Activated naive CD4-positive, alpha-beta T cell treated with anti-CD3 and anti-CD28 coated beads for 36 hours (primary cell): Measurements from ENCODE around the gene THBD. TPM values are rescaled to one million over a fixed set of nuclear protein-coding genes. Genes with fewer than 3 reads are reported as not detected.

ENCODE experiments used
- CTCF ChIA-PET: fragments of 350-600 bp; sonication (Branson Sonifier 250); formaldehyde crosslinking; loops from one replicate; lab custom pipeline; 2021; ENCODE audit warnings: antibody characterized with exemption; lab: Charles Lee
- DNase-seq: peaks from one replicate; pipeline ENCODE4 v3.0.0-alpha.2; 2020
- H3K27ac Mint-ChIP-seq: one replicate; pipeline ENCODE4 v1.8.0; 2021; ENCODE audit warnings: mild to moderate bottlenecking, mixed read lengths
- H3K27me3 Mint-ChIP-seq: one replicate; pipeline ENCODE4 v1.8.0; 2021; ENCODE audit warnings: low read depth, mixed read lengths
- H3K36me3 Mint-ChIP-seq: one replicate; pipeline ENCODE4 v1.8.0; 2021; ENCODE audit warnings: low read depth, mixed read lengths
- H3K4me1 Mint-ChIP-seq: one replicate; pipeline ENCODE4 v1.8.0; 2021; ENCODE audit warnings: low read depth, mixed read lengths
- H3K4me3 Mint-ChIP-seq: one replicate; pipeline ENCODE4 v1.8.0; 2021; ENCODE audit warnings: mild to moderate bottlenecking, moderate library complexity, mixed read lengths
- H3K9me3 Mint-ChIP-seq: one replicate; pipeline ENCODE4 v1.8.0; 2021; ENCODE audit warnings: mixed read lengths
- intact Hi-C: fragments of 100-400 bp; cut with micrococcal nuclease; formaldehyde crosslinking; loops from one replicate; pipeline ENCODE4 v1.15.1; 2023
- total RNA-seq, 2 experiments: library from RNA; stranded (reverse); gene quantifications; one replicate each; pipeline ENCODE4 v1.2.3, GENCODE V29; 2021

The THBD gene
- total RNA-seq, 2 experiments from 2014 or later: not detected

DNA sequence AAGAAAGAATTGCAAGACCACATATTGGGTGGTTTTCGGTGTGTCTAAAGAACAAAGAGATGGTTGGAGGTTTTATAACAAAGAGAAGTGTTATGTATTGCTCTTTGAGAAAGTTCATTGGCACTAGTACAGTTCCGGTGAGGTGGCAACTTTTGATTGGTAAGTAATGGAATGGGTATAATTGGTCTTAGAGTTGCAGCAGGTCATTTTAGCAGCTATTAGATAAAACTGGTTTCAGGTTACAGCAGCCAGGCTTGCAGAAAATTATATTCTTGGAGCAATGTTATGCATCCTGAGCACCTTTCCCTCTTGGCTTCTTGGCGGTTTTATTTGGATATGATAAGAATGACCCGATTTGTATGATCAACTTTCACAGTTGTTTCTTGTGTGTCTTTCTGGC, 26.6 kb downstream of the THBD start:
- no peak overlapping the region for H3K27ac Mint-ChIP-seq
- no peak for DNase-seq
- CTCF ChIA-PET: no interaction called here
- no peak overlapping the region for H3K4me3 Mint-ChIP-seq
- no peaks in the 10 kb centered on the region for H3K36me3 Mint-ChIP-seq
- no peaks in the 10 kb centered on the region for H3K9me3 Mint-ChIP-seq
- no peaks in the 10 kb centered on the region for H3K27me3 Mint-ChIP-seq
- no peaks in the 10 kb centered on the region for H3K4me1 Mint-ChIP-seq
- intact Hi-C loops: no loop called here

DNA sequence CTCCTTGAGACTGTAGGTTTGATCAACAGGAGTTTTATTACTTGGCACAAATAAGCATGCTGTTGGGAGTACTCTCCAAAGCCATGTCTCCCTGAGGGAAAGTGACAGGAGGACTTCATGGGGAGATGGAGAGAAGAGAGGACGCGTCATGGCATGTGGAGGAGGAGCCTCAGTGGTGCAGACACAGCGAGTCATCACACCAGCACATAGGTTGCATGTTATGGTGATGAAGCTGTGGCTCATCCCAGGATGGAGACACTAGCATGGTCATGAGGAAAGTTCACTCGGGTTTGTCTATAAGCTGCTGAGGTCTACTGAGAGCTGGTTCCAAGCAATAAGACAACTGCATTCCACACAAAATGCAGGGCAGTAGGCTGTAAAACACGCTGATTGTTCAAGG, 27.5 kb downstream of the THBD start:
- CTCF ChIA-PET: no interaction called here
- Mint-ChIP-seq H3K4me3 (no peak overlapping the region), H3K4me1 (no peaks in the 10 kb centered on the region), H3K27ac (no peak overlapping the region), H3K27me3 (no peaks in the 10 kb centered on the region), H3K9me3 (no peaks in the 10 kb centered on the region), H3K36me3 (no peaks in the 10 kb centered on the region)
- intact Hi-C loops: no loop called here
- no peak for DNase-seq

DNA sequence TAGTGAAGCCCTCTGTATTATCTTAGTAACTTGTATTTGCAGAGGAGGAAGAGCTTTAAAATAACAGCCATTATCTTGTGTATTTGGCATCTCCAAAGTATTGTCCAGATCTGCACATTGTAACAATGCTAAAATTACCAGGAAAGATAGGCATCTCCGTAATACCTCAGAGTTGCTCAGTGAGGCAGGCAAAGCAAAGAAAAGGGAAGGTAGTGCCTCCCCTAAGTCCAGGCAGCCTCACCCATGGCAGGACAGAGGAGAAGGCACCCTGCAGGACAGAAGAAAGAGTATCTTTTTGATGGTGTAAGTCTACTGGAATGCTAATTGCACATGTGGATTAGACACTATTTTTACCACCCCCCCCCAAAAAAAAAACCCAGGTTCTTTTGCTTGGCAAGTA, 27.9 kb downstream of the THBD start:
- Mint-ChIP-seq H3K27me3 (no peaks in the 10 kb centered on the region), H3K27ac (no peak overlapping the region), H3K4me1 (no peaks in the 10 kb centered on the region), H3K9me3 (no peaks in the 10 kb centered on the region), H3K36me3 (no peaks in the 10 kb centered on the region), H3K4me3 (no peak overlapping the region)
- no peak for DNase-seq
- CTCF ChIA-PET: no interaction called here
- intact Hi-C loops: no loop called here

DNA sequence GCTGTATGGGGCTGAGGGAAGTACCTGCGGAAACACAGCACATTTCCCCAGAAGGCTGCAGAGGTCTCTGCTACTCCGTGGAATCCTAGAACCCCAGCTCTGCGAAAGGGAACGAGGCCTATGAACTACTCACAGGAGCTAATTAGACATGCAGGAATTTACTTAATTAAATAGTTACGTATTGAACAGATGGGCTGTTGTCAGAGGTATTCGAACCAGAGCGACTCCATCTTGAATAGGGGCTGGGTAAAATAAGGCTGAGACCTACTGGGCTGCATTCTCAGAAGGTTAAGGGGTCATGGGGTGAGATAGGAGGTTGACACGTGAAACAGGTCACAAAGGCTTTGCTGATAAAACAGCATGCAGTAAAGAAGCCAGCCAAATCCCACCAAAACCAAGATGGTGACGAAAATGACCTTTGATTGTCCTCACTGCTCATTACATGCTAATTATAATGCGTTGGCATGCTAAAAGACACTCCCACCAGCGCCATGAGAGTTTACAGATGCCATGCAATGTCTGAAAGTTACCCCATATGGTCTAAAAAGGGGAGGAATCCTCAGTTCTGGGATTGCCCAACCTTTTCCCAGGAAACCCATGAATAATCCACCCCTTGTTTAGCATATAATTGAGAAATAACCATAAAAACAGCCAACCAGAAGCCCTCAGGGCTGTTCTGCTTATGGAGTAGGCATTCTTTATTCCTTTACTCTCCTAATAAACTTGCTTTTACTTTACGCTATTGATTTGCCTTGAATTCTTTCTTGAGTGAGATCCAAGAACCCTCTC, 29.0 kb downstream of the THBD start:
- Mint-ChIP-seq H3K4me3 (no peak overlapping the region), H3K36me3 (no peaks in the 10 kb centered on the region), H3K4me1 (no peaks in the 10 kb centered on the region), H3K27ac (no peak overlapping the region), H3K9me3 (no peaks in the 10 kb centered on the region), H3K27me3 (no peaks in the 10 kb centered on the region)
- CTCF ChIA-PET: no interaction called here
- intact Hi-C loops: no loop called here
- no peak for DNase-seq

DNA sequence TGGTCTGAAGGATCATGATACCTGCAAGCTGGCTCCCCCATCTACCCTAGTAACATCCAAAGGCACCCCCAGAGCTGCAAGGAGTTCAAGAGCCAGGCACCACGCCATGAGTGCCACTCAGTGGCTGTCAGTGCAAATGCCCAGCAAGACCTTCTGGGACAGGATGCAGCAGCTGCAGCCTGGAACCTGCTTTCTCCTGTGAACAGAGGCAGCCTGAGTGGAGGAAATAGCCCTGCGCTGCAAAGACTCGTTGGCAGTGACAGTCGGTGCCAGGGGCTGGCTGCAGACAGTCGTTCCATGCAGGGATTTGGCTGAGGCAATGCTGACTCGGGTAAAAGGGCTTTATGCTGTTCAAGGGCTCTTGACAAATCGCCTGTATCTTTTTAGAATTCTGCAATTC, 30.1 kb downstream of the THBD start:
- H3K36me3 Mint-ChIP-seq: no peaks in the 10 kb centered on the region
- no peak overlapping the region for H3K4me3 Mint-ChIP-seq
- H3K27me3 Mint-ChIP-seq: no peaks in the 10 kb centered on the region
- DNase-seq: no peak
- H3K9me3 Mint-ChIP-seq: no peaks in the 10 kb centered on the region
- H3K4me1 Mint-ChIP-seq: no peaks in the 10 kb centered on the region
- H3K27ac Mint-ChIP-seq: no peak overlapping the region
- intact Hi-C loops: no loop called here
- CTCF ChIA-PET: no interaction called here

DNA sequence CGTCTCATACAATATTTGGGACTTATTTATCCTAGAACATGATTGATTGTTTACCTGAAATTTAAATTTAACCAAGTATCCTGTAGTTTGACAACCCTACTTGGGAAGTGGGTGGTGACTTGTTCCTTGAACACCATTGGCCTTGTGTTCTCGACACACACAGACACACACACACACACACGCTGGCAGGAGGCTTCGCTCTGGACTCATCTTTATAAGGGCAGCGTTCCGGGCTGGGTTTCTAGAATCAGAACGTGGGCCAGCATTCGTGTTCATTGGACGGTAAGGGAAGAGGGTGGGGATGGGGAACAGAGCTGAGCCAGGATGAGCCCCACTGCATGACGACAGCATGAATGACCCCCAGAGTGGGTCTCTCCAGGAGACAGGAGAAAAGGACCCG, 30.5 kb downstream of the THBD start:
- CTCF ChIA-PET: no interaction called here
- no peaks in the 10 kb centered on the region for H3K9me3 Mint-ChIP-seq
- H3K4me3 Mint-ChIP-seq: no peak overlapping the region
- DNase-seq: no peak
- H3K27me3 Mint-ChIP-seq: no peaks in the 10 kb centered on the region
- no peak overlapping the region for H3K27ac Mint-ChIP-seq
- intact Hi-C loops: no loop called here
- H3K4me1 Mint-ChIP-seq: no peaks in the 10 kb centered on the region
- H3K36me3 Mint-ChIP-seq: no peaks in the 10 kb centered on the region

DNA sequence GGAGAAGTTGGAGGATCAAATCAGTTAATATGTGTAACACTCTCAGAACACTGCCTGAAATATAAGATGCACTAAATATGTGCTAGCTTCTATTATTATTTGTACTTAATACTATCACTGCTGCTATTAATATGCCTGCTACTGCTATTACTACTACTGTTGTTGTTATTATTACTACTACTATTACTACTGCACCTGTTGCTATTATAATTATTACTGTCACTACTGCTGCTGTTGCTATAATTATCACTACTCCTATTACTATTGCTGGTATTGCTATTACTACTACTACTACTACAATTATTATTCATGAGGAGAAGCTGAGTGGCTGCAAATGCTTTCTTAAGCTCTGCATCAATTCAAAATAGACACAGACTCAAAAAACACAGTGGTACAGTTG, 31.0 kb downstream of the THBD start:
- H3K27me3 Mint-ChIP-seq: no peaks in the 10 kb centered on the region
- H3K36me3 Mint-ChIP-seq: no peaks in the 10 kb centered on the region
- H3K27ac Mint-ChIP-seq: no peak overlapping the region
- H3K4me3 Mint-ChIP-seq: no peak overlapping the region
- intact Hi-C loops: no loop called here
- no peaks in the 10 kb centered on the region for H3K9me3 Mint-ChIP-seq
- H3K4me1 Mint-ChIP-seq: no peaks in the 10 kb centered on the region
- no peak for DNase-seq
- CTCF ChIA-PET: no interaction called here

DNA sequence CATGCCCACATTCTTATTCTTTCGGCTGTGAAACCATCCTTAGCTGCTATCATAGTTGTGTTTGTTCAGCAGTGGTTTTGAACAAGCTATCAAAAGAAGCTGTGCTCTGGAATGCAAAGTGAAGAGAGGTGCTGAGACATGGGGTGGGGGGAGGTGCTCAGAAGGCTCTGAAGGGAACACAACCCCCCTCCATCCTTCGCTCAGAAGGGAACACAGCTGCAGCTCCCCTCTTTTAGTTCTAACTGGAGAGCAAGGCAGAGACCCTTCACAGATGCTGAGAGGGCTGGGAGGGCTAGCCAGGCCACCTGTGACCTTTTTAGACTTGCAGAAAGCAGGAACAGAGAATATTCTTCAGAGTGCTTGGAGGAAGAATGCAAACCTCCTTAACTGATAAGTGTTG, 32.0 kb downstream of the THBD start:
- Mint-ChIP-seq H3K27ac (no peak overlapping the region), H3K27me3 (no peaks in the 10 kb centered on the region), H3K9me3 (no peaks in the 10 kb centered on the region), H3K4me3 (no peak overlapping the region), H3K4me1 (no peaks in the 10 kb centered on the region), H3K36me3 (no peaks in the 10 kb centered on the region)
- CTCF ChIA-PET: no interaction called here
- no peak for DNase-seq
- intact Hi-C loops: no loop called here

DNA sequence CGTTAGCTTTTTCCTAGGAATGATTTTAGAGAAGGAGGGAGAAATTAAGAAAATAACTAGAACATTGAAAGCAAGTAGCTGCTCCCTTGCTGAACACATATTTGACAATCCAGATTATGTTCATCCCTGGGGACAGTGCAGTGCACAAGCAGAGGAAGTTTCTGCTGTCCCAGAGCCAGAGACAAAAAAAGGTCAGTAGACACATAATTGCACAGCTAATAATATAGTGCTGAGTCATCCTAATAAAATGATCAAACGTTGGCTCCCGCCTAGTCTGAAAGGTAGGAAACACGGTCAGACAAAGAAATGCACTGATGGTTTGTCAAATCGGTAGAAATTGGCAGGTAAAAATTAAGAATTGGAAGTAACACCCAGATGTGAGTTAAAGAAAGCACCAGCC, 36.0 kb downstream of the THBD start:
- Mint-ChIP-seq H3K36me3 (no peaks in the 10 kb centered on the region), H3K27ac (no peak overlapping the region), H3K4me3 (no peak overlapping the region), H3K27me3 (no peaks in the 10 kb centered on the region), H3K9me3 (no peaks in the 10 kb centered on the region), H3K4me1 (no peaks in the 10 kb centered on the region)
- intact Hi-C loops: no loop called here
- no peak for DNase-seq
- CTCF ChIA-PET: no interaction called here

DNA sequence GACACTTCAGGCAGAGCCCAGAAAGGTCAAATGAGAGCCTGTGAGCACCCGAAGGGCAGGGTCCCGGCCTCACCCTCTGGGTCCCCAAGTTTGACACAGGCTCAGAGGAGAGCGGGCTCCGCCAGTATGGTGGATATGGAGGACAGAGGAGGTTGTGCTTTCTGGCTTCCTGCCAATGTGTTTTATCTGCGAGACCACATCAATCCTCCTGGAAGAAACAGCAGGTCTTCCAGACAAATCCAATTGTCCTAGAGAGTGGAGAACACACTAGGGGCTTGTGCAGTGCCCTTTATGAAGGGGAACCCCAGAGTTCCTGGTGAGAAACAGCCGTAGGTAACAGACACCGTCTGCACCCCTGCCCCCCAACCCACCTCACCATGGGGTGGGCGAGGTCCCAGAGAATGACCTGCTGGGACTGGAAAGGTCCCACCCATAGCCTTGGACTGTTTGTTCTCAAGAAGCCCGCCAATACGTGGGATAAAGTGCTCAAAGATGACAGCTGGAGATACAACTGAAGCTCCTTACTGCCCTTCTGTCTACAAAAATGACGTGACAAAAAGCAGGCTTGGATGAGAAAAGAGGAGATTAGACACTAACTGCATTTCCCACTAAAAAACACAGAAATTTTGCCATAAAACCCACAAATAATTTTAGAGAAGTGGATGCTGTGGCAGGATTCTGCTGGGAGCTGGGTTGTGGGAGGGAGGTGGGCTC, 38.3 kb downstream of the THBD start:
- no peaks in the 10 kb centered on the region for H3K4me1 Mint-ChIP-seq
- H3K36me3 Mint-ChIP-seq: no peaks in the 10 kb centered on the region
- no peak overlapping the region for H3K4me3 Mint-ChIP-seq
- no peak overlapping the region for H3K27ac Mint-ChIP-seq
- CTCF ChIA-PET: no interaction called here
- intact Hi-C loops: no loop called here
- no peaks in the 10 kb centered on the region for H3K9me3 Mint-ChIP-seq
- H3K27me3 Mint-ChIP-seq: no peaks in the 10 kb centered on the region
- DNase-seq: no peak

DNA sequence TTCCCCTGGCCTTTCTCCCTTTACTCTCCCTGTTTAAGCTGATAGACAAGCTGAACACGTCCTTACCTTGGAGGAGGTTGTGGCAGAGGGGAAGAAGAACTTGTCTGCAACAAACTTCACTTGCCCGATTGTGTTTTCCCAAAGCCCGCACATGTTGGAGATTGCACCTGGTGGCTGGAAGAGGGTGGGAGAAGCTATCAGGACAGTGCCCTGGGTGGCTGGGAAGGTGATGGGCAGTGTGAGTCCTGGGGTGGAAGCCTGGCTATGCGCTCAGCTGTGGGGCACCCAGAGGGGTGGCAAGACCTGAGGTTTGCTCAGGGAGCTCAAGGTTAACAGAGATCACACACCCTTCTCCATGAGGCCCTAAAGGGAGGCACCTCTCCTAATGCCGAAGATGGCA, 39.4 kb downstream of the THBD start:
- H3K27ac Mint-ChIP-seq: no peak overlapping the region
- intact Hi-C loops: no loop called here
- no peak for DNase-seq
- CTCF ChIA-PET: interaction anchor here (0.6 kb wide), 1 partner anchor 106 kb away, joined by 4 read pairs; no protein-coding TSS in a partner anchor
- no peaks in the 10 kb centered on the region for H3K9me3 Mint-ChIP-seq
- H3K4me1 Mint-ChIP-seq: no peaks in the 10 kb centered on the region
- no peak overlapping the region for H3K4me3 Mint-ChIP-seq
- no peaks in the 10 kb centered on the region for H3K27me3 Mint-ChIP-seq
- no peaks in the 10 kb centered on the region for H3K36me3 Mint-ChIP-seq

DNA sequence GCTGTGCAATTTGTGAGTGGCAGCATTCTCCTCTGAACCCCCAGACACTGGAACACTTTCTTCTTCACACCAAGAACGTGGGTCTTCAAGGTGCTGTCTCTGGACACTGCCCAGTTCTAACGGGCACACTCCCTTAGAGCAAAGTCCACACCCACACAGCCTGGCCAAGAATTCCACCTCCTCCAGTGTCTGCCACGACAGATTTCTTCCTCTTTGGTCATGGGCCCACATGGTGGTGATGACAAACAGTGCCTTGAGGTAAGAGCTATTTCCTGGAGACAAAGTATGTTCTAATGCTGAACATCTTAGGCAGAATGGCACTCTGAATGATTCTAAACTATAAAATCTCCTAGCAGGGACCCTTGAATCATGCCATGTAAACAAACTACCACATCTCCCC, 39.8 kb downstream of the THBD start:
- CTCF ChIA-PET: interaction anchor here (0.6 kb wide), 1 partner anchor 106 kb away, joined by 4 read pairs; no protein-coding TSS in a partner anchor
- DNase-seq: no peak
- intact Hi-C loops: no loop called here

DNA sequence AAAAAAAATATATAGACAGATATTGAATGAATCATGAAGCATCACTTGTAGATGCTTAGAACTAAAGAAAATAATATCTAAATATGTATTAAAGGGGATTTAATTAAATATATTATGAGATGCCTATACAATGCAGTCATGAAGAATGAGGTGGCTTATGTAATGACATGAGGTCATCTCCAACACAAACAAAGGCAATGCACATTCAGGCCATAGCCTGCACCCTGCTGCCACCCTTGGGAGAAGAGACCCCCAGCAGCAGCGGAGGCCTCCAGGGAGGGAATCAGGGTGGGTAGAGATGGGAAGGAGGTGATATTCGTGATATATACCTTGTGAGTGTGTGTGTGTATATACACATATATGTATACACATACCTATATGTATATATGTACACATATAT, 40.8 kb downstream of the THBD start:
- no peak for DNase-seq
- H3K27ac Mint-ChIP-seq: no peak overlapping the region
- H3K4me1 Mint-ChIP-seq: no peaks in the 10 kb centered on the region
- no peaks in the 10 kb centered on the region for H3K27me3 Mint-ChIP-seq
- intact Hi-C loops: no loop called here
- CTCF ChIA-PET: no interaction called here
- no peaks in the 10 kb centered on the region for H3K9me3 Mint-ChIP-seq
- no peak overlapping the region for H3K4me3 Mint-ChIP-seq
- no peaks in the 10 kb centered on the region for H3K36me3 Mint-ChIP-seq

More for the DNA sequence above, 39.8 kb downstream of the THBD start:
- Mint-ChIP-seq H3K36me3 (no peaks in the 10 kb centered on the region), H3K4me3 (no peak overlapping the region), H3K27ac (no peak overlapping the region), H3K27me3 (no peaks in the 10 kb centered on the region), H3K9me3 (no peaks in the 10 kb centered on the region), H3K4me1 (no peaks in the 10 kb centered on the region)
